Lower leg skin (tissue), 3 donors: Measurements from ENCODE around the gene LYSMD3.

Experiments used
- CTCF ChIP-seq, 3 donors: fragments of 450-650 bp; IDR thresholded peaks; one replicate each; pipeline ENCODE4 v1.5.1; 2016; ENCODE audit warnings: antibody characterized with exemption in 3 of 3, mild to moderate bottlenecking in 3 of 3, moderate library complexity in 2 of 3
- POLR2A ChIP-seq, 2 donors: fragments of 450-650 bp; IDR thresholded peaks; one replicate each; pipeline ENCODE4 v1.6.1; 2016 to 2017; ENCODE audit warnings: antibody characterized with exemption in 2 of 2, mild to moderate bottlenecking in 1 of 2, moderate library complexity in 1 of 2

DNA sequence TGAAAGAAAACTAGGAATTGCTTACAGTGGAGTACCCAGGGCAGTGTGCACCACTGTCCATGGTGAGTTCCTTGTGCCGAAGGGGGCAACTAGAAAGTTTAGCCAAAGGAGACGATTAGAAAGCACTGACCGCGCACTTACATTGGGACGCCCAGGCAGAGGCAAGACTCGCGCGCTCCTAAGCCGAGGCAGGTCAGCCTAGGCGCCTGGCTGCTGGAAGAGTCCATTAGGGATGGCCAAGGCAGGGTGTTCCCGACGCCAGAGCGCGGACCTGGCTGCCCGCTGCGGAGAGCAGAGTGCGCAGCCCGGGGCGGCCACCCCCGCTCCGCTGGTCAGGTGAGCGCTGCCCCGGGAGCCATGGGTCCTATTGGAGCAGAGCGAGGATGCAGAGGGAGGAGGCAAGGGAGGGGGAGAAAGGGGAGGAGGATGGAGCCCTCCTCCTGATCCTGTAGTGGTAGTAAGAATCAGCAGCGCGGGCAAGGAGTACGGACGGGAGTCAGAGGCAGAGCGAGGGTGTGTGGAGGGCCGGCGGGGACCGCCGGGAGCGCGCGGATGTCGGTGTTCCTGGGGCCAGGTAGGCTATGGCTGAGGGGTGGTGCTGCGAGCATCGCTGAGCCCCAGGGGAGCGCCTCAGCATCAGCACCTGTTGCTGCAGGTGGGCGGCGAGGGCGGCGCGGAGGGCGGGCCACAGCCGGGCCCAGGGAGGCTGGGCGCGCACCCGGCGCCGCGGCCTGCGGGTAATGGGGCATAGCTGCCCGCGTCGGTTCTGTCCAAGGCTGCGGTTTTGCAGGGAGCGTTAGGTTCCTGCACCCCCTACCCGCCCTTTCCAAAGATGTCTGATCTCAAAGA lies 29.2 kb upstream of the LYSMD3 start, which contains the start of gene ADGRV1:
- no peak for TF ChIP-seq CTCF (IDR thresholded peaks at IDR 0.05)
- TF ChIP-seq POLR2A (IDR thresholded peaks at IDR 0.05), result no peak
